AG04449 (cell line): ENCODE results near the gene KIFC3.
"Not testable (repeated sequence)": the region's sequence is repeated elsewhere in the genome, so short reads cannot be mapped to it uniquely, and the experiment has no call there.

ENCODE experiments used
- CTCF ChIA-PET: fragments of 350-600 bp; formaldehyde crosslinking; extraction: SDS; loops from one replicate; lab custom pipeline; 2021; ENCODE audit warnings: antibody characterized with exemption; lab: Yijun Ruan, JAX
- POLR2A ChIA-PET: fragments of 400-600, 350-600 bp; formaldehyde crosslinking; extraction: SDS; loops from one replicate; lab custom pipeline; 2020; ENCODE audit warnings: antibody characterized with exemption, inconsistent platforms; lab: Yijun Ruan, JAX
- DNase-seq: peaks from one replicate; pipeline ENCODE4 v3.0.0-alpha.2; 2010; ENCODE audit warnings: low read depth, low spot score
- H3K4me3 ChIP-seq: 2 replicates; pipeline ENCODE4 v1.5.1; 2011; ENCODE audit warnings: low read depth, mild to moderate bottlenecking, control low read depth, low read length
- TF ChIP-seq, protein P1 (sequence below): IDR thresholded peaks from one replicate; pipeline ENCODE4 v1.5.1; 2011; ENCODE audit warnings: mild to moderate bottlenecking, moderate library complexity, low read length, control low read depth, inconsistent platforms; ENCODE audit not compliant: insufficient read depth; ENCODE audit errors: missing control alignments

Gene KIFC3

DNA sequence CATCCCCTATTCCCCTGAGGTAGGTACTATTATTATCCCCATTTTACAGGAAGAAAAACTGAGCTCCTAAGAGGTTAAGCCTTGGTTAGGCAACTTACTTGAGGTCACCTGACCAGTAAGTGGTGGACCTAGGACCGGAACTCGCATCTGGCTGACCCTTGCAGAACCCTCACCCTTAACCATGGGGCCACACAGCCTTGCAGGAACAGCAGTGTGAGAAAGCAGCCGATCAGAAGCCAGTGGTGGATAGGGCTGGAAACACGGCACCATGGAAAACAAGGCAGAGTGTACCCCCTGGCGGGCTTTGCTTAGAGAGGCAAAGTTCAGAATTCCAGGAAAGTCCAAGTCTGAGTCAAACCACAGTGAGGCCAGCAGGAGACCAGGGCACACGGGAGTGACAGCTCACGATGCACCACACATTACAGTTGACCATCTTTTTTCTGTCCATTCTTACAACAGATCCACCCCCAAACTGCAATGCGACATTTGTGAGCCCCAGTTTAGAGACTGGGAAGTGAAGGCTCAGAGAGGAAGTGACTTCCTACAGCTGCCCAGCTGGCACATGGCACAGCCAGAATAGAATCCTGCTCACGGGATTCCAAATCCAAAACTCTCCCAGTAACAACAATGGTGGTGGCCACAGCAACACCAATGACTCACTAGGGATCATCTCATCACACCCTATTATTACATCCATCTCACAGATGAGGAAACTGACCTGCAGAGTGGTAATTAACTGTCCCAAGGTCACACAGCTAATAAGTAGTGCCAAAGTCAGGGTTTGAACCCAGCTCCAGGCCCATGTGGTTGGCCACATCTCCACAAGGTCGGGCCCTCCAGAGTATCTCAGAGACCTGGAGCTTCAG is 20.3 kb downstream of the KIFC3 start:
- CTCF ChIA-PET, result interaction anchor here (0.8 to 2.2 kb wide), 6 partner anchors 10 to 206 kb away, joined by 3 to 6 read pairs (median 4); no protein-coding TSS in a partner anchor
- TF ChIP-seq, protein P1, sequence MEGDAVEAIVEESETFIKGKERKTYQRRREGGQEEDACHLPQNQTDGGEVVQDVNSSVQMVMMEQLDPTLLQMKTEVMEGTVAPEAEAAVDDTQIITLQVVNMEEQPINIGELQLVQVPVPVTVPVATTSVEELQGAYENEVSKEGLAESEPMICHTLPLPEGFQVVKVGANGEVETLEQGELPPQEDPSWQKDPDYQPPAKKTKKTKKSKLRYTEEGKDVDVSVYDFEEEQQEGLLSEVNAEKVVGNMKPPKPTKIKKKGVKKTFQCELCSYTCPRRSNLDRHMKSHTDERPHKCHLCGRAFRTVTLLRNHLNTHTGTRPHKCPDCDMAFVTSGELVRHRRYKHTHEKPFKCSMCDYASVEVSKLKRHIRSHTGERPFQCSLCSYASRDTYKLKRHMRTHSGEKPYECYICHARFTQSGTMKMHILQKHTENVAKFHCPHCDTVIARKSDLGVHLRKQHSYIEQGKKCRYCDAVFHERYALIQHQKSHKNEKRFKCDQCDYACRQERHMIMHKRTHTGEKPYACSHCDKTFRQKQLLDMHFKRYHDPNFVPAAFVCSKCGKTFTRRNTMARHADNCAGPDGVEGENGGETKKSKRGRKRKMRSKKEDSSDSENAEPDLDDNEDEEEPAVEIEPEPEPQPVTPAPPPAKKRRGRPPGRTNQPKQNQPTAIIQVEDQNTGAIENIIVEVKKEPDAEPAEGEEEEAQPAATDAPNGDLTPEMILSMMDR, result no peak
- POLR2A ChIA-PET, result no interaction called here
- DNase-seq, result no peak
- no peak overlapping the region for H3K4me3 ChIP-seq

DNA sequence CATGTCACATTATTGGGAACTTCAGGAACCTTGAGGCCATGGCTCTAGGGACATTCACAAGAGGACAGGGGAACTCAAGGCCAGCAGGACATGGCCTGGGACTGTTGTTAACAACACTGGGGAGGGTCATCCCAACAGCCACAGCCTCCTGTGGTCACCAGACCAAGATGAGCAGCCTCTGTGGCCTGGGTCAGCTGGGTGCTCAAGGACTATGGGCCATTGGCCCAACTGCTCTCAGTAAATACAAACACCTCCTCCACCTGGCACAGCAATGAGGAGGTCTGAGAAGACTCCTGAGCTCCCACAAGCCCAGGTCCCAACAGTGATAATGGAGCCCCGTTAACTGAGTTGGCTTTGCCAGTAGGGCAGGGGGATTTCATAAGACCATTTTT is 20.9 kb downstream of the KIFC3 start:
- ChIA-PET CTCF (interaction anchor here (0.8 to 2.2 kb wide), 4 partner anchors 20 to 206 kb away, joined by 3 to 6 read pairs (median 4); no protein-coding TSS in a partner anchor), POLR2A (no interaction called here)
- TF ChIP-seq, protein P1, result no peak
- no peak for DNase-seq
- H3K4me3 ChIP-seq, result no peak overlapping the region

DNA sequence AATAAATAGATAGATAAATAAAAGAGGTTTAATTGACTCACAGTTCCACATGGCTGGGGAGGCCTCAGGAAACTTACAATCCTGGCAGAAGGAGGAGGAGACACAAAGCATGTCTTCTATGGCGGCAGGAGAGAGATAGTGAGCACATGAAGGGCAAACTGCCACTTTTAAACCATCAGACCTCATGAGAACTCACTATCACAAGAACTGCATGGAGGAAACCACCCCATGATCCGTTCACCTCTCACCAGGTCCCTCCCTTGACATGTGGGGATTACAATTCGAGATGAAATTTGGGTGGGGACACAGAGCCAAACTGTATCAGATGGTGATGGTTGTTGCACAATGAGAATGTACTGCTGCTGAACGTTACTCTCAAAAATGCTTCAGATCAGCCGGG is 22.5 kb downstream of the KIFC3 start:
- CTCF ChIA-PET, DNase-seq, POLR2A ChIA-PET, H3K4me3 ChIP-seq: not testable (repeated sequence)

GRCh38 chr16:57778658-57779057 is 23.6 kb downstream of the KIFC3 start:
- TF ChIP-seq, protein P1, result no peak
- no peak overlapping the region for H3K4me3 ChIP-seq
- ChIA-PET POLR2A (no interaction called here), CTCF (no interaction called here)
- no peak for DNase-seq

DNA sequence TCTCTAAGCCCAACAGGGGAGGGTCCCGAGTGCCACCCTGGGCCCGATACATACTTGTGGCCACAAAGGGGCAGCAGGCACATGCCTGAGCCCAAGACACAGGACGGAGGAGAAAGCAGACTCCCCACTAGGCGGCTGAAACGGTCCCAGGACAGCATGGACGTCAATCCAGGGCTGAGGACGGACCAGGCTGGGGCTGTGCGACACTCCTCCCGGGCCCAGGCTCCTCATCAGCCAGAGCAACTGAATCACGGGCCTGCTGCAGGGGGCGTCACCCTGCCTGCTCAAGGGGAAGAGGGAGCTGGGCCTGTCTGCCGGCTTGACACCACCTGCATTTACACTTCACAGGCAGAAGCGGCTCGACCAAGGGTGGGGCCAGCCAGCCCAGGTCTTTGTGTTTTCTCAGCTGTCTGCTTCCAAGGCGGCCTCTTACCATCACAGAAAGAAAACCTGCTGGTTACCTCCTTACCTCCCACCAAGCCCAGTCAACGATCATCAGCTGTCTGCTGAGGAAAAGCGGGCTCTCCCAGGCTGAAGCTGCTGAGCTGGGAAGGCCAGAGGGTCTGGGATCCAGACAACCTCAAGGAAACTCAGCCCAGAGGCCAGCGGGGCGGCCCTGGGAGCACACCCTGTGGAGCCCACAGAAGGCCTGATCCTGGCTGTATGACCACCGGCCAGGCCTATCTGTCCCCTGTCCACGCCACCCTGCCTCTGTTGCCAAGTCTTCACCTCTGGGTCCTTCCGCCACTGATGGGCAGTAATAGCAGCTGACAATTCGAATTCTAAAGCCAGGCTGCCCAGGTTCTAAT is 26.4 kb downstream of the KIFC3 start:
- DNase-seq, result no peak
- POLR2A ChIA-PET, result no interaction called here
- TF ChIP-seq, protein P1, result no peak
- CTCF ChIA-PET, result interaction anchor here (1.1 to 2.0 kb wide), 3 partner anchors 9 to 127 kb away, joined by 3 to 7 read pairs (median 4); no protein-coding TSS in a partner anchor
- no peak overlapping the region for H3K4me3 ChIP-seq

DNA sequence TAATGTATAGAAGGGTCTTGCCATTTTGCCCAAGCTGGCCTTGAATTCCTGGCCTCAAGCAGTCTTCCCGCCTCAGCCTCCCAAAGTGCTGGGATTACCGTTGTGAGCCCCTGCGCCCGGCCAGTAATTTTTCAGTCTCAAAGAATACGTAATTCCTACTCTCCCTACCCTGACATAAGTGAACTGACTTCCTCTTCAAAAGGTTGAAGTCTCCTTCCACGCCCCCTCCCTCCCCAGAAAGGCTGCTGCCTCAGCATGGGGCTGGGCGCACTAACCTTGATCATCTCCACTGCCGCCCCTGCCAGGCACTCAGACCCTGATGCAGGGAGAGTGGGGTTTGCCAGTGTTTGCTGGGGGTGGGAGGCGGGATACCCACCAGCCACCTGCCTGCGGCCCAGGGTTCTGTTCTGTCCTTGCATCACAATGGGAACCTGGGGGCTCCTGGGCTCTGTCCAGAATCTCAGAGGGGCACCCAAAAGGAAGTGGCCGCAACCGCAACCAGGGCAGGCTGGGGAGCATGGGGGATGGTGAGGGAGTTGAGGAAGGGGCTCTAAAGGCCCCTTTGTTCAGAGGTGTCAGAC is 27.5 kb downstream of the KIFC3 start:
- no peak for DNase-seq
- POLR2A ChIA-PET, result no interaction called here
- CTCF ChIA-PET, result interaction anchor here (1.4 kb wide), 1 partner anchor 13 kb away, joined by 4 read pairs; no protein-coding TSS in a partner anchor
- TF ChIP-seq, protein P1, result no peak
- no peak overlapping the region for H3K4me3 ChIP-seq
